K562 (cell line): ENCODE data around the gene HAPLN1. TPM values are rescaled to one million over a fixed set of nuclear protein-coding genes. Genes with fewer than 3 reads are reported as not detected.

Experiments
- CAMTA2 ChIP-seq: fragments of 250-450 bp; sonication (Bioruptor Pico); conservative IDR thresholded peaks from 2 replicates; pipeline ENCODE4 v1.5.1; 2022
- FOXJ2 ChIP-seq: fragments of 200-800 bp; sonication (Bioruptor generic); IDR thresholded peaks from 2 replicates; pipeline ENCODE4 v1.6.1; 2016; ENCODE audit warnings: missing genetic modification characterization, missing compliant biosample characterization
- HDAC3 ChIP-seq: fragments of 450-650 bp; IDR thresholded peaks from 2 replicates; pipeline ENCODE4 v1.6.1; 2018; ENCODE audit warnings: borderline replicate concordance, mild to moderate bottlenecking, moderate library complexity; ENCODE audit not compliant: partially characterized antibody
- MAFF ChIP-seq: IDR thresholded peaks from 2 replicates; pipeline ENCODE4 v1.6.1; 2012; ENCODE audit warnings: low read length, improper control_type of control experiment
- MYBL2 ChIP-seq, 2 experiments: fragments of 450-650 bp in 1 of 2; sonication (generic) in 1 of 2; formaldehyde crosslinking in 1 of 2; IDR thresholded peaks; 2 replicates each; pipeline versions ENCODE4 v1.6.1 to v1.8.1; 2017 to 2022; ENCODE audit warnings: borderline replicate concordance in 1 of 2, inconsistent platforms in 1 of 2, low read depth in 1 of 2, mild to moderate bottlenecking in 1 of 2, missing genetic modification reagents in 1 of 2, moderate library complexity in 1 of 2
- POLR2AphosphoS5 ChIP-seq: IDR thresholded peaks from 2 replicates; pipeline ENCODE4 v1.6.1; 2011; ENCODE audit warnings: mild to moderate bottlenecking, low read depth, low read length, moderate library complexity; ENCODE audit not compliant: control insufficient read depth, insufficient read depth
- POLR2B ChIP-seq: fragments of 450-650 bp; IDR thresholded peaks from 2 replicates; pipeline ENCODE4 v1.6.1; 2018; ENCODE audit warnings: low read depth; ENCODE audit not compliant: partially characterized antibody
- ZC3H11A ChIP-seq: IDR thresholded peaks from 2 replicates; pipeline ENCODE4 v1.6.1; 2012; ENCODE audit warnings: low read depth, low read length, improper control_type of control experiment
- ZKSCAN1 ChIP-seq: fragments of 150-350 bp; IDR thresholded peaks from 2 replicates; pipeline ENCODE4 v1.6.1; 2016; ENCODE audit warnings: low read depth, low read length
- ZNF12 ChIP-seq: sonication (generic); formaldehyde crosslinking; IDR thresholded peaks from 2 replicates; pipeline ENCODE4 v1.4.0; 2020; ENCODE audit warnings: mild to moderate bottlenecking, missing genetic modification reagents
- ZNF282 ChIP-seq: sonication (generic); formaldehyde crosslinking; IDR thresholded peaks from 2 replicates; pipeline ENCODE4 v1.8.1; 2023; ENCODE audit warnings: missing genetic modification reagents
- polyA plus RNA-seq, 8 experiments: library from polyadenylated mRNA; depleted of rRNA in 4 of 8; stranded (reverse) in 5 of 8; unstranded in 3 of 8; fragments of >200 nt; fragmentation: Nextera tagmentation in 2 of 8; fragmentation: Illumina TruSeq in 1 of 8; extraction: Ambion mirVana in 2 of 8; extraction: Trizol in 1 of 8; gene quantifications; 2 replicates each; pipeline versions ENCODE4 v1.2.1 to v1.2.3, GENCODE V29; 2011 to 2014; ENCODE audit warnings: inconsistent platforms in 1 of 8, missing spikeins in 1 of 8
- total RNA-seq, 7 experiments: library from RNA; depleted of rRNA in 6 of 7; stranded (reverse); fragments of >200 nt in 6 of 7; fragmentation: Illumina TruSeq in 2 of 7; extraction: Trizol in 2 of 7; gene quantifications; 2 replicates each; pipeline versions ENCODE4 v1.2.1 to v1.2.3, GENCODE V29; 2011 to 2021; ENCODE audit warnings: low replicate concordance in 1 of 7
- TF ChIP-seq, protein P1 (sequence below): sonication (generic); formaldehyde crosslinking; IDR thresholded peaks from 2 replicates; pipeline ENCODE4 v1.8.1; 2022; ENCODE audit warnings: missing genetic modification reagents
- TF ChIP-seq, protein P2 (sequence below): fragments of 450-650 bp; formaldehyde crosslinking; conservative IDR thresholded peaks from 2 replicates; pipeline ENCODE4 v1.4.0; 2022; ENCODE audit warnings: mild to moderate bottlenecking, missing genetic modification characterization
- TF ChIP-seq, protein P3 (sequence below): sonication (generic); formaldehyde crosslinking; IDR thresholded peaks from 2 replicates; pipeline ENCODE4 v1.8.1; 2023; ENCODE audit warnings: mild to moderate bottlenecking, missing genetic modification reagents
- TF ChIP-seq, protein P4 (sequence below), 2 experiments: IDR thresholded peaks; 2 replicates each; pipeline ENCODE4 v1.6.1; 2011; ENCODE audit warnings: borderline replicate concordance in 1 of 2, control low read depth in 1 of 2, low read depth in 1 of 2, low read length in 1 of 2, mild to moderate bottlenecking in 1 of 2, mixed read lengths in 1 of 2, moderate library complexity in 1 of 2; ENCODE audit not compliant: insufficient read depth in 1 of 2, insufficient read length in 1 of 2, poor library complexity in 1 of 2, severe bottlenecking in 1 of 2; ENCODE audit errors: extremely low read depth in 1 of 2
- TF ChIP-seq, protein P5 (sequence below): fragments of 250-450 bp; sonication (Bioruptor Pico); IDR thresholded peaks from 2 replicates; pipeline ENCODE4 v1.4.0; 2020; ENCODE audit warnings: mild to moderate bottlenecking, moderate library complexity
- TF ChIP-seq, protein P6 (sequence below): IDR thresholded peaks from 2 replicates; pipeline ENCODE4 v1.6.1; 2011; ENCODE audit warnings: borderline replicate concordance, low read depth, mild to moderate bottlenecking, moderate library complexity, low read length; ENCODE audit not compliant: insufficient read depth, poor library complexity, severe bottlenecking

The HAPLN1 gene
- total and polyA plus RNA-seq, 9 of the 15 experiments (the other 6 are each of a cell fraction or from before 2014, with no cell fraction given): not detected

DNA sequence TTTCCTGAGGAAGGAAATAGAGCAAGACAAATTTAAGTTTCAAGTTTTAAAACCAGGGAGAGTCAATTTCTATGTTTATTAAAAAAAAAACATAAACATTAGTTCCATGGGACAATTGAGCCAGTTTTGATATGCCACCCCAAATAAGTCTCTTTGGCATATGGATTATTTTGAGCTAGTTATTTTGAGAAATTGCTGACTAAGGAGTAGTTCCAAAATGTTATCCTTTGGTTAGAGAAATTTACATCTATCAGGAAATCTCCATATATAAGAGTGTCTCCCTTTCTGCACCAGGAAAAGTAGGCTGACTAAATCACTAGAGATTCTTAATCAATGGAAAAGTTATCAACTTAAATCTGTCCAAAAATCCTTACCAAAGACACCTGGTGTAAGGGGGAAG is 105.8 kb downstream of the HAPLN1 start (continued):
- TF ChIP-seq ZNF282 (no peak), CAMTA2 (no peak), ZC3H11A (no peak), HDAC3 (no peak), MAFF (peak; percentile 56), POLR2AphosphoS5 (no peak), FOXJ2 (tag) (no peak), ZNF12 (CRISPR knock-in tag) (no peak), ZKSCAN1 (no peak), POLR2B (no peak), MYBL2 (IDR thresholded peaks at IDR 0.05; ENCODE audit: low read depth) (no peak), MYBL2 (CRISPR knock-in tag; IDR thresholded peaks at IDR 0.05; ENCODE audit: borderline replicate concordance) (no peak)
- TF ChIP-seq, protein P1, sequence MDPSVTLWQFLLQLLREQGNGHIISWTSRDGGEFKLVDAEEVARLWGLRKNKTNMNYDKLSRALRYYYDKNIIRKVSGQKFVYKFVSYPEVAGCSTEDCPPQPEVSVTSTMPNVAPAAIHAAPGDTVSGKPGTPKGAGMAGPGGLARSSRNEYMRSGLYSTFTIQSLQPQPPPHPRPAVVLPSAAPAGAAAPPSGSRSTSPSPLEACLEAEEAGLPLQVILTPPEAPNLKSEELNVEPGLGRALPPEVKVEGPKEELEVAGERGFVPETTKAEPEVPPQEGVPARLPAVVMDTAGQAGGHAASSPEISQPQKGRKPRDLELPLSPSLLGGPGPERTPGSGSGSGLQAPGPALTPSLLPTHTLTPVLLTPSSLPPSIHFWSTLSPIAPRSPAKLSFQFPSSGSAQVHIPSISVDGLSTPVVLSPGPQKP (CRISPR knock-in tag): no peak
- TF ChIP-seq, protein P2, sequence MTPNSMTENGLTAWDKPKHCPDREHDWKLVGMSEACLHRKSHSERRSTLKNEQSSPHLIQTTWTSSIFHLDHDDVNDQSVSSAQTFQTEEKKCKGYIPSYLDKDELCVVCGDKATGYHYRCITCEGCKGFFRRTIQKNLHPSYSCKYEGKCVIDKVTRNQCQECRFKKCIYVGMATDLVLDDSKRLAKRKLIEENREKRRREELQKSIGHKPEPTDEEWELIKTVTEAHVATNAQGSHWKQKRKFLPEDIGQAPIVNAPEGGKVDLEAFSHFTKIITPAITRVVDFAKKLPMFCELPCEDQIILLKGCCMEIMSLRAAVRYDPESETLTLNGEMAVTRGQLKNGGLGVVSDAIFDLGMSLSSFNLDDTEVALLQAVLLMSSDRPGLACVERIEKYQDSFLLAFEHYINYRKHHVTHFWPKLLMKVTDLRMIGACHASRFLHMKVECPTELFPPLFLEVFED (CRISPR knock-in tag): no peak
- TF ChIP-seq, protein P3, sequence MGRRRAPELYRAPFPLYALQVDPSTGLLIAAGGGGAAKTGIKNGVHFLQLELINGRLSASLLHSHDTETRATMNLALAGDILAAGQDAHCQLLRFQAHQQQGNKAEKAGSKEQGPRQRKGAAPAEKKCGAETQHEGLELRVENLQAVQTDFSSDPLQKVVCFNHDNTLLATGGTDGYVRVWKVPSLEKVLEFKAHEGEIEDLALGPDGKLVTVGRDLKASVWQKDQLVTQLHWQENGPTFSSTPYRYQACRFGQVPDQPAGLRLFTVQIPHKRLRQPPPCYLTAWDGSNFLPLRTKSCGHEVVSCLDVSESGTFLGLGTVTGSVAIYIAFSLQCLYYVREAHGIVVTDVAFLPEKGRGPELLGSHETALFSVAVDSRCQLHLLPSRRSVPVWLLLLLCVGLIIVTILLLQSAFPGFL (CRISPR knock-in tag): no peak
- TF ChIP-seq, protein P4, sequence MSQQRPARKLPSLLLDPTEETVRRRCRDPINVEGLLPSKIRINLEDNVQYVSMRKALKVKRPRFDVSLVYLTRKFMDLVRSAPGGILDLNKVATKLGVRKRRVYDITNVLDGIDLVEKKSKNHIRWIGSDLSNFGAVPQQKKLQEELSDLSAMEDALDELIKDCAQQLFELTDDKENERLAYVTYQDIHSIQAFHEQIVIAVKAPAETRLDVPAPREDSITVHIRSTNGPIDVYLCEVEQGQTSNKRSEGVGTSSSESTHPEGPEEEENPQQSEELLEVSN (IDR thresholded peaks at IDR 0.05; ENCODE audit: borderline replicate concordance in 1 of 2, extremely low read depth in 1 of 2, insufficient read depth in 1 of 2, insufficient read length in 1 of 2, low read depth in 1 of 2, low read length in 1 of 2, poor library complexity in 1 of 2, severe bottlenecking in 1 of 2): no peak
- TF ChIP-seq, protein P5, sequence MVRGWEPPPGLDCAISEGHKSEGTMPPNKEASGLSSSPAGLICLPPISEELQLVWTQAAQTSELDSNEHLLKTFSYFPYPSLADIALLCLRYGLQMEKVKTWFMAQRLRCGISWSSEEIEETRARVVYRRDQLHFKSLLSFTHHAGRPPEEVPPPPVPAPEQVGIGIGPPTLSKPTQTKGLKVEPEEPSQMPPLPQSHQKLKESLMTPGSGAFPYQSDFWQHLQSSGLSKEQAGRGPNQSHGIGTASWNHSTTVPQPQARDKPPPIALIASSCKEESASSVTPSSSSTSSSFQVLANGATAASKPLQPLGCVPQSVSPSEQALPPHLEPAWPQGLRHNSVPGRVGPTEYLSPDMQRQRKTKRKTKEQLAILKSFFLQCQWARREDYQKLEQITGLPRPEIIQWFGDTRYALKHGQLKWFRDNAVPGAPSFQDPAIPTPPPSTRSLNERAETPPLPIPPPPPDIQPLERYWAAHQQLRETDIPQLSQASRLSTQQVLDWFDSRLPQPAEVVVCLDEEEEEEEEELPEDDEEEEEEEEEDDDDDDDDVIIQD (CRISPR knock-in tag): no peak
- TF ChIP-seq, protein P6, sequence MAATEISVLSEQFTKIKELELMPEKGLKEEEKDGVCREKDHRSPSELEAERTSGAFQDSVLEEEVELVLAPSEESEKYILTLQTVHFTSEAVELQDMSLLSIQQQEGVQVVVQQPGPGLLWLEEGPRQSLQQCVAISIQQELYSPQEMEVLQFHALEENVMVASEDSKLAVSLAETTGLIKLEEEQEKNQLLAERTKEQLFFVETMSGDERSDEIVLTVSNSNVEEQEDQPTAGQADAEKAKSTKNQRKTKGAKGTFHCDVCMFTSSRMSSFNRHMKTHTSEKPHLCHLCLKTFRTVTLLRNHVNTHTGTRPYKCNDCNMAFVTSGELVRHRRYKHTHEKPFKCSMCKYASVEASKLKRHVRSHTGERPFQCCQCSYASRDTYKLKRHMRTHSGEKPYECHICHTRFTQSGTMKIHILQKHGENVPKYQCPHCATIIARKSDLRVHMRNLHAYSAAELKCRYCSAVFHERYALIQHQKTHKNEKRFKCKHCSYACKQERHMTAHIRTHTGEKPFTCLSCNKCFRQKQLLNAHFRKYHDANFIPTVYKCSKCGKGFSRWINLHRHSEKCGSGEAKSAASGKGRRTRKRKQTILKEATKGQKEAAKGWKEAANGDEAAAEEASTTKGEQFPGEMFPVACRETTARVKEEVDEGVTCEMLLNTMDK: no peak
